22Rv1 (cell line): ENCODE measurements around the gene UNC93A.
"Not testable (repeated sequence)": the region's sequence is repeated elsewhere in the genome, so short reads cannot be mapped to it uniquely, and the experiment has no call there.

ENCODE experiments used
- CTCF ChIP-seq: fragments of 450-650 bp; IDR thresholded peaks from 2 replicates; pipeline ENCODE4 v1.5.1; 2017; ENCODE audit warnings: mild to moderate bottlenecking
- ZFX ChIP-seq: fragments of 450-650 bp; IDR thresholded peaks from 2 replicates; pipeline ENCODE4 v1.6.1; 2017; ENCODE audit warnings: antibody characterized with exemption, borderline replicate concordance

GRCh38 chr6:167284565-167284964 is 6.5 kb upstream of the UNC93A start:
- not testable (repeated sequence) for TF ChIP-seq CTCF, ZFX
